Activated naive CD4-positive, alpha-beta T cell treated with anti-CD3 and anti-CD28 coated beads, Interleukin-2, amount 10 ng/mL, durations not matched to agents 7 days and 5 days (primary cell): Measurements from ENCODE around the gene HYI.

Experiments
- CTCF ChIA-PET: fragments of 350-600 bp; sonication (Branson Sonifier 250); formaldehyde crosslinking; loops from one replicate; lab custom pipeline; 2021; ENCODE audit warnings: antibody characterized with exemption; lab: Charles Lee
- DNase-seq: peaks from one replicate; pipeline ENCODE4 v3.0.0-alpha.2; 2020
- H3K27ac Mint-ChIP-seq: one replicate; pipeline ENCODE4 v1.8.0; 2021; ENCODE audit warnings: mild to moderate bottlenecking, moderate library complexity, mixed read lengths
- H3K27me3 Mint-ChIP-seq: one replicate; pipeline ENCODE4 v1.8.0; 2021; ENCODE audit warnings: mild to moderate bottlenecking, mixed read lengths
- H3K36me3 Mint-ChIP-seq: one replicate; pipeline ENCODE4 v1.8.0; 2021; ENCODE audit warnings: mixed read lengths
- H3K4me1 Mint-ChIP-seq: one replicate; pipeline ENCODE4 v1.8.0; 2021; ENCODE audit warnings: mixed read lengths
- H3K4me3 Mint-ChIP-seq: one replicate; pipeline ENCODE4 v1.8.0; 2021; ENCODE audit warnings: mild to moderate bottlenecking, moderate library complexity, mixed read lengths
- H3K9me3 Mint-ChIP-seq: one replicate; pipeline ENCODE4 v1.8.0; 2021; ENCODE audit warnings: mixed read lengths

Gene HYI

DNA sequence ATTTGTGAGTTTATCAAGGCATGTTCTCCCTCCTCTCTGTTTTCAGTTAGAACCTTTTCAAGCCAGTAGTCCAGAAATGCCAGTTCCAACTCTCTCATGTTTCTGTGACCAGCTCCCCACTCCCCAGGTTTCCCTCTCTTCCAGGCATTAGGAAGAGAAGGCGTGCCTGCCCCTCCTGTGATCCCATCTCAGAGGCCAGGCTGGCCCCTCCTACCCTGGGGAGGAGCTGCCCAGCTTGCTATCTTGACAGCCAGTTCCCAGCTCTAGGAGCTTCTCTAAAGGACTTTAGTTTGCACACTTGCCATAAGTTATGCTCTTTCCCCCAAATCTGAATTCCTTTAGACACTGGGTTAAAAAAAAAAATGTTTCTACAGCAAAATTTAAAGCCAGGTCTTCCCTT lies 8.9 kb downstream of the HYI start:
- no peaks in the 10 kb centered on the region for H3K27me3 Mint-ChIP-seq
- CTCF ChIA-PET: interaction anchor here (0.6 to 0.7 kb wide), 2 partner anchors 10 to 309 kb away, joined by 3 read pairs; no protein-coding TSS in a partner anchor
- no peak overlapping the region for H3K27ac Mint-ChIP-seq
- no peak overlapping the region for H3K4me3 Mint-ChIP-seq
- H3K36me3 Mint-ChIP-seq: peaks cover 55% of the 10 kb centered on the region
- DNase-seq: no peak
- H3K9me3 Mint-ChIP-seq: no peaks in the 10 kb centered on the region
- no peaks in the 10 kb centered on the region for H3K4me1 Mint-ChIP-seq

DNA sequence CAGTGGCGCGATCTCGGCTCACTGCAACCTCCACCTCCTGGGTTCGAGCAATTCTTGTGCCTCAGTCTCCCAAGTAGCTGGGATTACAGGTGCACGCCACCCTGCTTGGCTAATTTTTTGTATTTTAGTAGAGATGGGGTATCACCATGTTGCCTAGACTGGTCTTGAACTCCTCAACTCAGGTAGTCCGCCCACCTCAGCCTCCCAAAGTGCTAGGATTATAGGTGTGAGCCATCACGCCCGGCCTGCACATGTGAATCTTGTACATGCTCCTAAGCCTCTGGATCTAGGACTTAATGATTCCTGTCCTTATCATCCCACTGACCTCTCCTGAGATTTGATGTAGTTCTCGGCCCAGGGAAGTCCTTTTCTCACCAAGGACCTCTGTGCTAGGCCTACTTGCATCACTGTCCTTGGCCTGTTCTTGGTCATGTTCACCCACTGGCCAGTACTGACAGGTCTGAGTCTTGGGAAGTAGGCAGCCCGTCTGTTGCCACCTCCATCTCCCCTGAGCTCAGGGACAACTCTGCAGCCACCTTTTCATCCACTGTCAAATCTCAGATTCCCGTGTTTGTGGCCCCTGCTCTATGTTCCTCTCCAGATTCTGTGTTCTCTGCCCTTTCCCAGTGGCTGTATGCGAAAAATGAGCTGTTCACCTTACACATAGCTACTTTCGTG lies 9.4 kb downstream of the HYI start:
- H3K9me3 Mint-ChIP-seq: no peaks in the 10 kb centered on the region
- CTCF ChIA-PET: interaction anchor here (0.6 to 0.7 kb wide), 2 partner anchors 11 to 309 kb away, joined by 3 read pairs; no protein-coding TSS in a partner anchor
- peaks cover 55% of the 10 kb centered on the region for H3K36me3 Mint-ChIP-seq
- H3K27ac Mint-ChIP-seq: no peak overlapping the region
- peak; percentile 2 for DNase-seq
- no peaks in the 10 kb centered on the region for H3K4me1 Mint-ChIP-seq
- no peak overlapping the region for H3K4me3 Mint-ChIP-seq
- H3K27me3 Mint-ChIP-seq: no peaks in the 10 kb centered on the region

DNA sequence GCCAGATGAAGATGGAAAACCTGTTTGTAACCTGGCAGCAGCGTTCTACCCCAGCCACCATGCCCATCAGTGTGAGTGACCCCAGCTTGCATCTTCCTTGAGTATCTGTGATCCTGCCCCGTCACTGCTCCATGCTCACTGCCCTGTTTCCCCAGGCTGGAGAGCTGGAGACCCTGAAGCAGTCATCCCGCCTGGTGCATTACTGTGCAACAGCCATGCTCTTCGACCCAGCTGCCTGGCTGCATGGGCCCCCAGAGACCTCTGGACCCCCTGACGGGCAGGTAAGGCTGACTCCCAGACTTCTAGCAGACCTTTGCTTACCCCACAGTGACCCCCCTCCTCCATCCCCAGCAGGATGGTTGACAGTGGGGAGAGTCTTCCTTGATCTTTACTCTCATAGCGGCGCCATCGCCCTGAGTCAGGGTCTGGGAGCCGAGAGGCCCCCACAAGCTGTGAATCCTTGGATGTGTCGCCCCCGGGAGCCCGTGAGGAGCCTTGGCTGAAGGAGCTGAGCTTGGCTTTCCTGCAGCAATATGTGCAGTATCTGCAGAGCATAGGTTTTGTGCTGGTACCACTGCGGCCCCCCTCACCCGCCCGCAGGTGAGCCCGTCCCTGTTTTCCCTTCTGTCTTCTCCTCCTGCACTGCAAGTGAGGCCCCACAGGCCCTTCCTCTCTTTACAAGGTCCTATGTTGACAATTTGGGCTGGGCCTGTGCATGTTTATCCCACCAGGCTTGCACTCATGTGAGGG lies 10.4 kb downstream of the HYI start:
- Mint-ChIP-seq H3K4me3 (no peak overlapping the region), H3K9me3 (no peaks in the 10 kb centered on the region), H3K27me3 (no peaks in the 10 kb centered on the region), H3K27ac (peak overlapping the region; percentile 45), H3K36me3 (peaks cover 55% of the 10 kb centered on the region), H3K4me1 (no peaks in the 10 kb centered on the region)
- CTCF ChIA-PET: interaction anchor here (2.7 kb wide), 1 partner anchor 216 kb away, joined by 5 read pairs; no protein-coding TSS in a partner anchor
- peak; percentile 14 for DNase-seq

DNA sequence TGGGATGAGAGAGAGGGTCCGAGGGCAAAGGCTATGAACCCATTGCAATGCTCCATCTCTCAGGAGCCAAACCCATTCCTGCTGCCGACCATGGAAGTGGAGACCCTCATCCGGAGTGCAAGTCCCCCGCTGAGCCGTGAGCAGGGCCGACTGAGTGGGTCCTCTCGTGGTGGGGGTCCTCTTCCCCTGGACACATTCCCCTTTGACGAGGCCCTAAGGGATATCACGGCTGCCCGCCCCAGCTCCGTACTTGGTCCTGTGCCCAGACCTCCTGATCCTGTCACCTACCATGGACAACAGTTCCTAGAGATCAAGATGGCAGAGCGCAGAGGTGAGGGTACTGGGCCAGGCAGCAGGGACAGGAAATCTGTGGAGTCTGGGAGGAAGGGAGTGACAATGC lies 11.0 kb downstream of the HYI start:
- peak; percentile 6 for DNase-seq
- H3K27me3 Mint-ChIP-seq: no peaks in the 10 kb centered on the region
- H3K4me1 Mint-ChIP-seq: no peaks in the 10 kb centered on the region
- no peaks in the 10 kb centered on the region for H3K9me3 Mint-ChIP-seq
- H3K4me3 Mint-ChIP-seq: no peak overlapping the region
- H3K27ac Mint-ChIP-seq: no peak overlapping the region
- H3K36me3 Mint-ChIP-seq: peaks cover 55% of the 10 kb centered on the region
- CTCF ChIA-PET: interaction anchor here (2.7 kb wide), 1 partner anchor 216 kb away, joined by 5 read pairs; no protein-coding TSS in a partner anchor

DNA sequence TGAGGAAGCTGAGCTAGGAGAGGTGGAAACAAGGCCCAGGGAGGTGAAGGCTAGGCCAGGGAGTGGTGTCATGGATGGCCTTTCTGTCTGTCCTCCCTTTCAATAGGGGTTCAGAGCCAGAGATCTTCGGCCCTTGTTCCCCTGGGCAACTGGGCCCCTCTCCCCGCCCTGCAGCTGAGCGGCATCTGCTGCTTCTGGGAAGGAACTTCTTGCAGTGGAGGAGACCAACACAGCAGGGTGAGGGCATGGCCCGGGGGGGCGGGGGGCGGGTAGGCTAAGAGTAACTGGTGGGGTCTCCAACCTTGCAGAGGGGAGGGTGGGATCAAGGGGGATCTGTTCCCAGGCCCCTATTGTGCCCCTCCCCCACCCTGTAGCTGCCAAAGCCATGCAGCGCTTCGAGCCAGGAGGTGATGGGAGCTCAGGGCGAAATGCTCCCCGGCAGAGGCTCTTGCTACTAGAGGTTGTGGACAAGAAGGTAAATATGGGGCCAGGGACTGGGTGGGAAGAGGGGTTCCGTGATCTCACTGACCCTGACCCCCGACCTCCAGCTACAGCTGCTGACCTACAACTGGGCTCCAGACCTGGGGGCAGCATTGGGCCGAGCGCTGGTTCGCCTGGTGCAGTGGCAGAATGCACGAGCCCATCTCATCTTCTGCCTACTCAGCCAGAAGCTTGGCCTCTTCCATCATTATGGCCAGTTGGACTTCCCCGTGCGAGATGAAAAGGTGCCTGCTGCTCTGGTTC lies 11.7 kb downstream of the HYI start:
- CTCF ChIA-PET: interaction anchor here (2.7 kb wide), 1 partner anchor 215 kb away, joined by 5 read pairs; no protein-coding TSS in a partner anchor
- Mint-ChIP-seq H3K36me3 (peaks cover 51% of the 10 kb centered on the region), H3K4me3 (no peak overlapping the region), H3K4me1 (no peaks in the 10 kb centered on the region), H3K27ac (no peak overlapping the region), H3K9me3 (no peaks in the 10 kb centered on the region), H3K27me3 (no peaks in the 10 kb centered on the region)
- DNase-seq: peak; percentile 14

DNA sequence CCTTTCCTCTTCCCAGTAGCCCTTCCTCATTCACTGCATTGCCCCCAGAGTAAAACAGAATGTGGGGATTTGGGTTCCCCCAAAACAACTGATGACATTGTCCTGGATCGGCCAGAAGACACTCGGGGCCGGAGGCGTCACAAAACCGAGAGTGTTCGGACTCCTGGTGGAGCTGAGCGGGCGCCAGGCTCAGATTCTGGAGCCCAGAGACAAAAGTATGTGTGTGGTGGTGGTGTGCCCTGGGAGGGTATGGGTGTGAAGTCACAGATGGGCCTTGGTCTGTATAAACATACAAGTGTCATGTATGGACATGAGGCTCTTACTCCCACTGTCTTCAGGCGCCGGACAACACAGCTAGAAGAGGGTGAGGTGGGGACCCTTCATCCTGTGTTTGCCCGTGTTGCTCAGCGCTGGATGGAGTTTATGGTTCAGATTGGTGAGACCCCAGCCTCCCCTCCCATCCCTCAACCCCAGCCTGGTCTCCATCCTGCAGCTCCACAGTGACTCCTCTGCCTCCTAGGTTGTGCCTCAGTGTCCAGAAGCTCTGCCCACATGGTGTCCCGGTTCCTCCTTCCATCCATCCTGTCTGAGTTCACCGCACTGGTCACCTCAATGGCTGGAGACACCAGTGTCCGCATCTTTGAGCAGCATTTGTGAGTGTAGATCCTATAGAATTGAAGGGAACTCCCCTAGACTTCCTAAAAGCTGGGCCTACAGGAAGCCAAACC lies 12.4 kb downstream of the HYI start:
- Mint-ChIP-seq H3K4me1 (no peaks in the 10 kb centered on the region), H3K27ac (no peak overlapping the region), H3K36me3 (peaks cover 46% of the 10 kb centered on the region), H3K27me3 (no peaks in the 10 kb centered on the region), H3K4me3 (no peak overlapping the region), H3K9me3 (no peaks in the 10 kb centered on the region)
- CTCF ChIA-PET: interaction anchor here (2.7 kb wide), 1 partner anchor 214 kb away, joined by 5 read pairs; no protein-coding TSS in a partner anchor
- DNase-seq: peak; percentile 10

DNA sequence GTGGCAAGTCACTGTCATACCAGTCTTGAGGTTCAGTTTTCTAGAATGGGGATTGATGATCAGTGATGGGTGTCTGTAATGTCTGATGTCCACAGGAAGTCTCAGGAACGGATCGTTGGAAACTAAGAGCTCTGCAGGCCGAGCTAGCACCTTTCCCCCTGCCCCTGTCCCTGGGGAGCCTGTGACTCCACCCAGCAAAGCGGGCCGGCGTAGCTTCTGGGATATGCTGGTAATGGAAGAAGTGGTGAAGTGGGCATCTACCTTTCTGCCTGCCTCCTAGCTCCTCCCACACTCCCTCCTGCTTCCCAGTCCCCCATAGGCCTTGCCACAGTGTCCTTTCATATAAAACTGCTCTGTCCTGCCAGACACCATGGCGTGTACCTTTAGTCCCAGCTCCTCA lies 13.4 kb downstream of the HYI start:
- CTCF ChIA-PET: interaction anchor here (1.6 kb wide), 1 partner anchor 24 kb away, joined by 3 read pairs; no protein-coding TSS in a partner anchor
- Mint-ChIP-seq H3K4me3 (no peak overlapping the region), H3K27me3 (no peaks in the 10 kb centered on the region), H3K27ac (peak overlapping the region; percentile 51), H3K4me1 (peaks cover 2% of the 10 kb centered on the region), H3K36me3 (peaks cover 40% of the 10 kb centered on the region), H3K9me3 (no peaks in the 10 kb centered on the region)
- no peak for DNase-seq

DNA sequence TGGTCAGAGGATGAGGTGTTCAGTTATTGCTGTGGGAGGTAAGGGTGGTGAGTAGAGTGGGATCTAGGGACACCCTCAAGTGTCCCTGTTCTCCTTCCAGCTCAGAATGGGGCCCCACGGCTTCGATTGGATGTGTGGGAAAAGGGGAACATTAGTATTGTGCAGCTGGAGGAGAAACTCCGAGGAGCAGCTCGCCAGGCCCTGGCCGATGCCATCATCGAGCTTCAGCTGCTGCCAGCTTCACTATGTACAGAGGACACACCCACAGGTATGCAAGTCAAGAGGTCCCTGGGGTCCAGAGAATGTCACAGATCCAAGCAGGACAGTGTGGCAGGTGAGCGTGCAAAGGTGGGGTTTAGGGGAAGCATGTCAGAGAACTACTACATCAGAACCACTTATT lies 13.9 kb downstream of the HYI start:
- Mint-ChIP-seq H3K4me3 (no peak overlapping the region), H3K36me3 (peaks cover 36% of the 10 kb centered on the region), H3K27ac (no peak overlapping the region), H3K4me1 (peaks cover 5% of the 10 kb centered on the region), H3K27me3 (no peaks in the 10 kb centered on the region), H3K9me3 (no peaks in the 10 kb centered on the region)
- CTCF ChIA-PET: interaction anchor here (1.6 kb wide), 1 partner anchor 24 kb away, joined by 3 read pairs; no protein-coding TSS in a partner anchor
- DNase-seq: no peak

DNA sequence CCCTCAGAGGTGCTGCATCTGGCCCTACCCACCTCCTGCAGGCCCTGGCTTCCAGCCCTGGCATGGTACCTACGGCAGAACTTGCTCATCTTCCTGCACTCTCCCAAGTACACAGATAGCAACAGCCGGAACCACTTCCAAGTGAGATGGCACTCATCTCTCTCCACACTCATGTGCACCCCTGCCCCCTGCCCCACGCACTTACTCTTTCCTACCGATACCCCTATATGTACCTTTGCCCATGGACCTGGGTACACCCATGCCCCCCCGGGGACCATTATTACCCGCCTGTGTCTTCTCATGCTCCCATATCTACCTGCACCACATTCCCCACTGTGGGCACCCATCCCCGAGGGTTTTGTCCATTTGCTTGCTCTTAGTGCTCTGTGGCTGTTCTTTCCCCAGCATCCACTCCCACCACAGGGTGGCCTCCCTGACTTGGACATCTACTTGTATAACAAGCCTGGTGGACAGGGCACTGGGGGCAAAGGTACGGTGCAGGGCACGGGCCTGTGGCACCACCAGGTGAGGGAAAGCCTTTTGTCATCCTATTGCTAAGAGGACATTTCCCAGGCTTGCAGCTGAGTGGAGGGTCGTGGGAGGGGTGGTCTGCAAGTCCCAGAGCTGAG lies 14.7 kb downstream of the HYI start:
- H3K27me3 Mint-ChIP-seq: no peaks in the 10 kb centered on the region

DNA sequence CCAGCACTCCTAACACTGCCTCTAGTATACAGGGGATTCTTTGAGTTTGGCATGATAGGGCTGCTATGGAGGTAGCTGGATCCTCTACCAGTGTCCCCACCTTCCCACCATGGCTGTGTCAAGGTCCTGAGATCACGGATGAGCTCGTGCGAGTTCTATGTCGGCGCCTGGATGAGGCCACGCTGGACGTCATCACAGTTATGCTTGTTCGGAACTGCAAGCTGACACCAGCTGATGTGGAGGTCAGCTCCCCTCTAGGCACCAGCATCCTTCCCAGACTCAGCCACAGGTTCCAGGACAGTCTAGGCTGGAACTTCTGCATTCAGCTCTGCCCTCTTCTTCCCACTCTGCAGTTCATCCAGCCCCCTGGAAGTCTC lies 15.2 kb downstream of the HYI start:
- no peaks in the 10 kb centered on the region for H3K27me3 Mint-ChIP-seq
- no peak overlapping the region for H3K27ac Mint-ChIP-seq
- peaks cover 5% of the 10 kb centered on the region for H3K4me1 Mint-ChIP-seq
- H3K9me3 Mint-ChIP-seq: no peaks in the 10 kb centered on the region
- CTCF ChIA-PET: no interaction called here
- no peak overlapping the region for H3K4me3 Mint-ChIP-seq
- DNase-seq: no peak
- H3K36me3 Mint-ChIP-seq: peaks cover 32% of the 10 kb centered on the region

More for the DNA sequence above, 14.7 kb downstream of the HYI start:
- Mint-ChIP-seq H3K4me3 (no peak overlapping the region), H3K4me1 (peaks cover 5% of the 10 kb centered on the region), H3K36me3 (peaks cover 34% of the 10 kb centered on the region), H3K9me3 (no peaks in the 10 kb centered on the region), H3K27ac (no peak overlapping the region)
- no peak for DNase-seq
- CTCF ChIA-PET: interaction anchor here (1.6 kb wide), 1 partner anchor 23 kb away, joined by 3 read pairs; no protein-coding TSS in a partner anchor

DNA sequence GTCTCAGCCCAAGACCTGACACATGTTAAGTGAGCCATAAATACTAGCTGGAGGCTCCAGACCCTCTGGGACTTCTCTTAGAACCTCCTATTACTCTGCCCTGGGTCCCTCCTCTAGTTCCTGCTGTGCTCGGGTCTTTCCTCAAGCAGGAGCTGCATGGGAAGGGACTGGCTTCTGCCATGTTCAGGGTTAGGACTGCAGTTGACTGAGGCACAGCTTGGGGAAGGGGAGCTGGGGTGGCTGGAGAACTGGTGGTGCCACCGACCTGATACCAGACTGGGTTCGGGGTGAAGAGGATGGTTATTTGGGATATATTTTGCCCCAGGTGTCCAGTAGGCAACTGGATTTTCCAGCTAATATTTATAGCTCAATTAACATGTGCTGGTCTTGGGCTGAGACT lies 15.7 kb downstream of the HYI start:
- Mint-ChIP-seq H3K27me3 (no peaks in the 10 kb centered on the region), H3K4me3 (no peak overlapping the region), H3K4me1 (peaks cover 5% of the 10 kb centered on the region), H3K9me3 (no peaks in the 10 kb centered on the region), H3K36me3 (peaks cover 31% of the 10 kb centered on the region), H3K27ac (no peak overlapping the region)
- CTCF ChIA-PET: no interaction called here
- no peak for DNase-seq

DNA sequence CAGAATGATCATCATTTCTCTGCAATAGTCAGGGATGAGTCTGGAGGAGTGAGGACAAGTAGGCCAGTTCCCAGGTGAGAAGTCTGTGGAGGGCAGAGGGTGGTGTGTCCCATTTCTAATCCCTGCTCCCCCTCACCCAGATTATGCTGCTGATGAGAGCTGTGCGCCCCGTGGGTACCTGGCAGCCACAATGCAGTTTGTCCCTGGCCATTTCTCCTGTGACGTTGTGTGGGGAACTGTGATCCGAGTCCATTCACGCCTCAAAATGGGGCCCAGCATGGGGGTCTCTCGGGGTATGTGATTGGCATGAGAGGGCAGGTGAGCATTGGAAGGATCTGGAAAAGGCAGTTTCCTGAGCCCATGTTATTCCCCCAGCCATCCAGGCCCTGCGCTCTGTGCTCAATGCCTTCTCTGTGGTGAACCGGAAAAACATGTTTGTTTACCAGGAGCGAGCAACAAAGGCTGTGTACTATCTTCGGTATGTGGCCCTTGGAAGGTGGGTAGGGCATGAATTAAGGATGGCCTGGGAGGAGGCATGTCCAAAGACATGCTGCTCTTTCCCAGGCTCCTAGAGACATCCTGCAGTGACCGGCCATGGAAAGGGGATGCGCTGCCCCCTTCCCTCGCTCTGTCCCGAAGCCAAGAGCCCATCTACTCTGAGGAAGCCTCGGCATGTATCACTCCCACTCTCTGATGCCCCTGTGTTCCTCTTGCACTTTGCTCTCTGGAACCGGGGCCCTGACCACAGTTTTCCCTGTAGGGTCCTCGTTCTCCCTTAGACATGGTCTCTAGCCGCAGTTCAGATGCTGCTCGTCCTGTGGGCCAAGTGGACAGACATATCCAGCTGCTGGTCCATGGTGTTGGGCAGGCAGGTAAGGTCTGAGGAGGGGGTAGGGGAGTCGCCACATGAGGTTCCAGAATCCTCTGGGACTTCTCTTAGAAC lies 16.4 kb downstream of the HYI start:
- CTCF ChIA-PET: no interaction called here
- peaks cover 5% of the 10 kb centered on the region for H3K4me1 Mint-ChIP-seq
- no peak overlapping the region for H3K4me3 Mint-ChIP-seq
- H3K27me3 Mint-ChIP-seq: no peaks in the 10 kb centered on the region
- no peak overlapping the region for H3K27ac Mint-ChIP-seq
- H3K9me3 Mint-ChIP-seq: no peaks in the 10 kb centered on the region
- peaks cover 24% of the 10 kb centered on the region for H3K36me3 Mint-ChIP-seq
- DNase-seq: no peak
